HepG2 (cell line): ENCODE data around the gene UPK1A. TPM values are rescaled to one million over a fixed set of nuclear protein-coding genes. Genes with fewer than 3 reads are reported as not detected.

Experiments
- ELF3 ChIP-seq: IDR thresholded peaks from 2 replicates; pipeline ENCODE4 v1.6.1; 2016; ENCODE audit warnings: missing genetic modification reagents, missing compliant biosample characterization
- HDAC1 ChIP-seq: sonication (generic); formaldehyde crosslinking; IDR thresholded peaks from 2 replicates; pipeline ENCODE4 v1.5.1; 2020; ENCODE audit warnings: mild to moderate bottlenecking, missing genetic modification reagents
- IKZF1 ChIP-seq: fragments of 450-650 bp; IDR thresholded peaks from 2 replicates; pipeline ENCODE4 v1.7.1; 2016
- KDM4B ChIP-seq: sonication (generic); formaldehyde crosslinking; IDR thresholded peaks from 2 replicates; pipeline ENCODE4 v1.4.0; 2020; ENCODE audit warnings: missing genetic modification reagents
- KLF13 ChIP-seq: sonication (generic); formaldehyde crosslinking; IDR thresholded peaks from 2 replicates; pipeline ENCODE4 v1.4.0; 2020; ENCODE audit warnings: mild to moderate bottlenecking, missing genetic modification reagents
- MEF2D ChIP-seq: sonication (generic); formaldehyde crosslinking; IDR thresholded peaks from 2 replicates; pipeline ENCODE4 v1.5.1; 2020; ENCODE audit warnings: mild to moderate bottlenecking, missing genetic modification reagents
- NR2C2 ChIP-seq: sonication (generic); formaldehyde crosslinking; IDR thresholded peaks from 2 replicates; pipeline ENCODE4 v1.4.0; 2020; ENCODE audit warnings: missing genetic modification reagents, mild to moderate bottlenecking, moderate library complexity, borderline replicate concordance
- PHF21A ChIP-seq: sonication (generic); formaldehyde crosslinking; IDR thresholded peaks from 2 replicates; pipeline ENCODE4 v1.5.0; 2020; ENCODE audit warnings: mild to moderate bottlenecking, missing genetic modification reagents
- POLR2AphosphoS5 ChIP-seq: IDR thresholded peaks from 2 replicates; pipeline ENCODE4 v1.6.1; 2012; ENCODE audit warnings: low read depth, low read length
- PRPF4 ChIP-seq: fragments of 200-400 bp; formaldehyde crosslinking; IDR thresholded peaks from 2 replicates; pipeline ENCODE4 v1.6.1; 2016; ENCODE audit warnings: low read length, low read depth; ENCODE audit not compliant: poor library complexity, severe bottlenecking
- TCF7 ChIP-seq: sonication (generic); IDR thresholded peaks from 2 replicates; pipeline ENCODE4 v1.6.1; 2016; ENCODE audit warnings: antibody characterized with exemption, low read depth
- TP53 ChIP-seq: sonication (generic); formaldehyde crosslinking; conservative IDR thresholded peaks from 2 replicates; pipeline ENCODE4 v1.4.0; 2020; ENCODE audit warnings: missing genetic modification reagents
- YEATS2 ChIP-seq: sonication (generic); formaldehyde crosslinking; IDR thresholded peaks from 2 replicates; pipeline ENCODE4 v1.4.0; 2020; ENCODE audit warnings: missing genetic modification reagents, borderline replicate concordance
- ZFP36L1 ChIP-seq: sonication (generic); formaldehyde crosslinking; IDR thresholded peaks from 2 replicates; pipeline ENCODE4 v1.8.0; 2022; ENCODE audit warnings: mild to moderate bottlenecking, missing genetic modification reagents, moderate library complexity
- ZFP36L2 ChIP-seq: sonication (generic); formaldehyde crosslinking; IDR thresholded peaks from 2 replicates; pipeline ENCODE4 v1.4.0; 2020; ENCODE audit warnings: missing genetic modification reagents
- ZNF713 ChIP-seq: sonication (generic); formaldehyde crosslinking; IDR thresholded peaks from 2 replicates; pipeline ENCODE4 v1.4.0; 2020; ENCODE audit warnings: mild to moderate bottlenecking, missing genetic modification reagents
- ZNF879 ChIP-seq: sonication (generic); formaldehyde crosslinking; IDR thresholded peaks from 2 replicates; pipeline ENCODE4 v1.8.1; 2023; ENCODE audit warnings: missing genetic modification reagents
- ZNF883 ChIP-seq: sonication (generic); formaldehyde crosslinking; IDR thresholded peaks from 2 replicates; pipeline ENCODE4 v1.5.1; 2020; ENCODE audit warnings: mild to moderate bottlenecking, missing genetic modification reagents; ENCODE audit errors: not compliant biosample characterization
- polyA plus RNA-seq, 8 experiments: library from polyadenylated mRNA; depleted of rRNA in 3 of 8; stranded (reverse) in 7 of 8; unstranded in 1 of 8; fragments of >200 nt; fragmentation: Illumina TruSeq in 4 of 8; extraction: Trizol in 4 of 8; gene quantifications; 2 replicates each; pipeline versions ENCODE4 v1.2.1 to v1.2.3, GENCODE V29; 2011 to 2016; ENCODE audit warnings: low read depth in 4 of 8, missing spikeins in 1 of 8, mixed read lengths in 1 of 8; ENCODE audit not compliant: insufficient read depth in 1 of 8
- total RNA-seq, 5 experiments: library from RNA; depleted of rRNA; stranded (reverse); fragments of >200 nt; fragmentation: Illumina TruSeq; extraction: Trizol; gene quantifications; 2 replicates each; pipeline ENCODE4 v1.2.3, GENCODE V29; 2016; ENCODE audit warnings: low read depth in 1 of 5
- TF ChIP-seq, protein P1 (sequence below): IDR thresholded peaks from 2 replicates; pipeline ENCODE4 v1.6.1; 2016; ENCODE audit warnings: missing compliant biosample characterization, missing genetic modification reagents, borderline replicate concordance
- TF ChIP-seq, protein P2 (sequence below): IDR thresholded peaks from 2 replicates; pipeline ENCODE4 v1.6.1; 2016; ENCODE audit warnings: mild to moderate bottlenecking, missing biosample characterization, missing genetic modification reagents
- TF ChIP-seq, protein P3 (sequence below): sonication (generic); formaldehyde crosslinking; IDR thresholded peaks from 2 replicates; pipeline ENCODE4 v1.8.0; 2022; ENCODE audit warnings: mild to moderate bottlenecking, missing genetic modification reagents, moderate library complexity
- TF ChIP-seq, protein P4 (sequence below): sonication (generic); formaldehyde crosslinking; IDR thresholded peaks from 2 replicates; pipeline ENCODE4 v1.5.0; 2020; ENCODE audit warnings: missing genetic modification reagents, mild to moderate bottlenecking, borderline replicate concordance
- TF ChIP-seq, protein P5 (sequence below): IDR thresholded peaks from 2 replicates; pipeline ENCODE4 v1.6.1; 2016; ENCODE audit warnings: control low read depth
- TF ChIP-seq, protein P6 (sequence below): sonication (generic); formaldehyde crosslinking; IDR thresholded peaks from 2 replicates; pipeline ENCODE4 v1.4.0; 2020; ENCODE audit warnings: missing genetic modification reagents; ENCODE audit errors: not compliant biosample characterization
- TF ChIP-seq, protein P7 (sequence below): sonication (generic); formaldehyde crosslinking; IDR thresholded peaks from 2 replicates; pipeline ENCODE4 v1.4.0; 2020; ENCODE audit warnings: missing genetic modification reagents, mild to moderate bottlenecking, borderline replicate concordance

The UPK1A gene
- total and polyA plus RNA-seq, 2 of the 13 experiments (the other 11 are each of a cell fraction or from before 2014, with no cell fraction given): 2.9 TPM; not detected in 1

DNA sequence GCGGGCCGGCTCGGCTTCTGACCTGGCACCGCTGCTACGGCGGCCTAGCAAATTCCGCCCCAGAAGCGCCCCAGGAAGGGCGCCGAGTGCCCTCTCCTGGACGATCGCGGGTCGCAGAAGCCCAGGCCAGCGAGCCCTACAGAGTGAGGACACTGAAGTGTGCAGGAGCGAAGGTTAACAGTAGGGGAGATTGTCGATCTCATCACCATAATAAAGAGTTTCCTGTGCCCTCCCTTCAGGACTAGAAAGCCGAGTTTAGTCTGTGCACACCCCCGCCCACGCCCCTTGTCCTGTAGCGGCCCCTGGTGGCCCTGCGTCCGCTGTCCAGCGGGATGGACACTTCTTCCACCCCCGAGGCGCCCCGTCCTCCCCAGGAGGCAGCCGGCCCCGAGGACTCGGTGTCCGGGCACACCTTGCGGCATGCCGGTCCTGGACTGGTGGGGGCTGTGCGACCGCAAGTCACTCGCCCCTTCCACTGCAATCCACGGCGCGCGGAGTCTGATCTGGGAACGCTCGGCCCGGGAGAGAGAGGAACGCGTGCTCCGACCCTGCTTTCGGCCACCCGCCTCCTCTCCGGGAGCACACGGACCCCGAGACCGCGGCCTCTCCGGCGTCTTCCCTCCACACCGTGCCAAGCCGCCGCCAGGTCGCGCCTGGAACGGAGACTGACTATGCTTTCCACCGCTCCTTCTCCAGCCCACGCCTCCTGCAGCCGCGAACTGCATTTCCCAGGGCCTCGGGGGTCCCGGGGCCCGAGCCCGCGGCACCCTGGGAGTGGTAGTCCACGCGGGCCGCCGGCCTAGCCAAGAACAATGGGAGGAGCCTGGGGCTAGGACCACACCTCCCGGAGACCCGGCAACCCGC is 50.7 kb downstream of the UPK1A start (continued):
- TF ChIP-seq, protein P1, sequence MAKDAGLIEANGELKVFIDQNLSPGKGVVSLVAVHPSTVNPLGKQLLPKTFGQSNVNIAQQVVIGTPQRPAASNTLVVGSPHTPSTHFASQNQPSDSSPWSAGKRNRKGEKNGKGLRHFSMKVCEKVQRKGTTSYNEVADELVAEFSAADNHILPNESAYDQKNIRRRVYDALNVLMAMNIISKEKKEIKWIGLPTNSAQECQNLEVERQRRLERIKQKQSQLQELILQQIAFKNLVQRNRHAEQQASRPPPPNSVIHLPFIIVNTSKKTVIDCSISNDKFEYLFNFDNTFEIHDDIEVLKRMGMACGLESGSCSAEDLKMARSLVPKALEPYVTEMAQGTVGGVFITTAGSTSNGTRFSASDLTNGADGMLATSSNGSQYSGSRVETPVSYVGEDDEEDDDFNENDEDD: no peak; the same call in 1 of the 2 replicates
- TF ChIP-seq KLF13 (CRISPR knock-in tag): no peak
- TF ChIP-seq, protein P2, sequence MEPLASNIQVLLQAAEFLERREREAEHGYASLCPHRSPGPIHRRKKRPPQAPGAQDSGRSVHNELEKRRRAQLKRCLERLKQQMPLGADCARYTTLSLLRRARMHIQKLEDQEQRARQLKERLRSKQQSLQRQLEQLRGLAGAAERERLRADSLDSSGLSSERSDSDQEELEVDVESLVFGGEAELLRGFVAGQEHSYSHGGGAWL (CRISPR knock-in tag): peak; percentile 55; the same call in 1 of the 2 replicates
- peak; percentile 52; the same call in 1 of the 2 replicates for TF ChIP-seq ZNF713 (CRISPR knock-in tag)
- TF ChIP-seq, protein P3, sequence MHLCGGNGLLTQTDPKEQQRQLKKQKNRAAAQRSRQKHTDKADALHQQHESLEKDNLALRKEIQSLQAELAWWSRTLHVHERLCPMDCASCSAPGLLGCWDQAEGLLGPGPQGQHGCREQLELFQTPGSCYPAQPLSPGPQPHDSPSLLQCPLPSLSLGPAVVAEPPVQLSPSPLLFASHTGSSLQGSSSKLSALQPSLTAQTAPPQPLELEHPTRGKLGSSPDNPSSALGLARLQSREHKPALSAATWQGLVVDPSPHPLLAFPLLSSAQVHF (CRISPR knock-in tag): no peak
- peak; percentile 73 for TF ChIP-seq HDAC1 (CRISPR knock-in tag)
- peak; percentile 44; the same call in 1 of the 2 replicates for TF ChIP-seq YEATS2
- TF ChIP-seq MEF2D: peak; percentile 38; the same call in 1 of the 2 replicates
- no peak for TF ChIP-seq KDM4B
- TF ChIP-seq PRPF4: no peak
- no peak for TF ChIP-seq ZFP36L2 (CRISPR knock-in tag)
- no peak for TF ChIP-seq ZFP36L1
- TF ChIP-seq IKZF1: no peak
- TF ChIP-seq, protein P4, sequence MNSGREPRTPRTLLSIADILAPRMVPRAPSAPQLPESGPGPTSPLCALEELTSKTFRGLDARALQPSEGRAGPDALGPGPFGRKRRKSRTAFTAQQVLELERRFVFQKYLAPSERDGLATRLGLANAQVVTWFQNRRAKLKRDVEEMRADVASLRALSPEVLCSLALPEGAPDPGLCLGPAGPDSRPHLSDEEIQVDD: no peak
- TF ChIP-seq POLR2AphosphoS5: peak; percentile 54; the same call in 1 of the 2 replicates
- TF ChIP-seq ZNF879 (CRISPR knock-in tag): no peak
- TF ChIP-seq TP53 (CRISPR knock-in tag): no peak
- no peak for TF ChIP-seq TCF7
- TF ChIP-seq NR2C2 (CRISPR knock-in tag): peak; percentile 93
- TF ChIP-seq, protein P5, sequence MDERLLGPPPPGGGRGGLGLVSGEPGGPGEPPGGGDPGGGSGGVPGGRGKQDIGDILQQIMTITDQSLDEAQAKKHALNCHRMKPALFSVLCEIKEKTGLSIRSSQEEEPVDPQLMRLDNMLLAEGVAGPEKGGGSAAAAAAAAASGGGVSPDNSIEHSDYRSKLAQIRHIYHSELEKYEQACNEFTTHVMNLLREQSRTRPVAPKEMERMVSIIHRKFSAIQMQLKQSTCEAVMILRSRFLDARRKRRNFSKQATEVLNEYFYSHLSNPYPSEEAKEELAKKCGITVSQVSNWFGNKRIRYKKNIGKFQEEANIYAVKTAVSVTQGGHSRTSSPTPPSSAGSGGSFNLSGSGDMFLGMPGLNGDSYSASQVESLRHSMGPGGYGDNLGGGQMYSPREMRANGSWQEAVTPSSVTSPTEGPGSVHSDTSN: no peak
- peak; percentile 82 for TF ChIP-seq PHF21A
- TF ChIP-seq ELF3 (CRISPR knock-in tag): no peak
- TF ChIP-seq, protein P6, sequence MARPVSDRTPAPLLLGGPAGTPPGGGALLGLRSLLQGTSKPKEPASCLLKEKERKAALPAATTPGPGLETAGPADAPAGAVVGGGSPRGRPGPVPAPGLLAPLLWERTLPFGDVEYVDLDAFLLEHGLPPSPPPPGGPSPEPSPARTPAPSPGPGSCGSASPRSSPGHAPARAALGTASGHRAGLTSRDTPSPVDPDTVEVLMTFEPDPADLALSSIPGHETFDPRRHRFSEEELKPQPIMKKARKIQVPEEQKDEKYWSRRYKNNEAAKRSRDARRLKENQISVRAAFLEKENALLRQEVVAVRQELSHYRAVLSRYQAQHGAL (CRISPR knock-in tag): no peak
- no peak for TF ChIP-seq ZNF883
- TF ChIP-seq, protein P7, sequence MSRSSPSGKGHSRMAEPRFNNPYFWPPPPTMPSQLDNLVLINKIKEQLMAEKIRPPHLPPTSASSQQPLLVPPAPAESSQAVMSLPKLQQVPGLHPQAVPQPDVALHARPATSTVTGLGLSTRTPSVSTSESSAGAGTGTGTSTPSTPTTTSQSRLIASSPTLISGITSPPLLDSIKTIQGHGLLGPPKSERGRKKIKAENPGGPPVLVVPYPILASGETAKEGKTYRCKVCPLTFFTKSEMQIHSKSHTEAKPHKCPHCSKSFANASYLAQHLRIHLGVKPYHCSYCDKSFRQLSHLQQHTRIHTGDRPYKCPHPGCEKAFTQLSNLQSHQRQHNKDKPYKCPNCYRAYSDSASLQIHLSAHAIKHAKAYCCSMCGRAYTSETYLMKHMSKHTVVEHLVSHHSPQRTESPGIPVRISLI (CRISPR knock-in tag): peak; percentile 6; the same call in 1 of the 2 replicates
